ENCODE data around the gene UBE2F.

UBE2F gene

DNA sequence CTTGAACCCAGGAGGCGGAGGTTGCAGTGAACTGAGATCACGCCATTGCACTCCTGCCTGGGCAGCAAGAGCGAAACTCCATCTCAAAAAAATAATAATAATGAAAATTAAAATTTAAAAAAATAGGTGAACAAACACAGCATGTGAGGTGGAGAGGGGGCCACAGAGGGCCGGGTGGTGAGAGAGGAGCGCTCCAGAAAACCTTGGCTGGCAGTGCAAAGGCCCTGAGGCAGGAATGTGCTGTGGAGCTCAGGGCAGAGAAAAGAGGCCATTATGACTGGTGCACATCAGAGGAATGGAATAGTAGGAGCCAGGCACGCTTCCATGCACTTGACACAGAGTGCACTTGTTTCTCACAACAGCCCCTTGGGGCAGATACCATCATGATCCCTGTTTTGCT is 72.3 kb downstream of the UBE2F start:
- Histone ChIP-seq H3K27ac (ENCODE audit: low read length) (no peak overlapping the region), H3K36me3 (ENCODE audit: insufficient read depth, low read length) (peaks cover 13% of the 10 kb centered on the region), H3K4me3 (ENCODE audit: low read depth in 1 of 2, low read length in 2 of 2) (no peak overlapping the region), H3K4me1 (ENCODE audit: insufficient read depth, low read length) (no peaks in the 10 kb centered on the region), H4K20me1 (ENCODE audit: insufficient read depth, low read length) (peaks cover 3% of the 10 kb centered on the region; the same call in 1 of the 2 replicates), H3K27me3 (ENCODE audit: insufficient read depth, low read length, poor library complexity) (no peaks in the 10 kb centered on the region), H3K79me2 (ENCODE audit: insufficient read depth, low read length) (no peaks in the 10 kb centered on the region), H3K9me3 (ENCODE audit: insufficient read depth, low read length, severe bottlenecking) (no peaks in the 10 kb centered on the region), H3K4me2 (ENCODE audit: insufficient read depth, low read length) (no peak overlapping the region), H3K9ac (ENCODE audit: low read depth, low read length) (no peak overlapping the region), H2AFZ (ENCODE audit: low read depth, low read length) (no peak overlapping the region)
- DNase-seq (no peak), ATAC-seq (ENCODE audit: insufficient read depth, low read depth) (no peak)
- TF ChIP-seq, protein P1, sequence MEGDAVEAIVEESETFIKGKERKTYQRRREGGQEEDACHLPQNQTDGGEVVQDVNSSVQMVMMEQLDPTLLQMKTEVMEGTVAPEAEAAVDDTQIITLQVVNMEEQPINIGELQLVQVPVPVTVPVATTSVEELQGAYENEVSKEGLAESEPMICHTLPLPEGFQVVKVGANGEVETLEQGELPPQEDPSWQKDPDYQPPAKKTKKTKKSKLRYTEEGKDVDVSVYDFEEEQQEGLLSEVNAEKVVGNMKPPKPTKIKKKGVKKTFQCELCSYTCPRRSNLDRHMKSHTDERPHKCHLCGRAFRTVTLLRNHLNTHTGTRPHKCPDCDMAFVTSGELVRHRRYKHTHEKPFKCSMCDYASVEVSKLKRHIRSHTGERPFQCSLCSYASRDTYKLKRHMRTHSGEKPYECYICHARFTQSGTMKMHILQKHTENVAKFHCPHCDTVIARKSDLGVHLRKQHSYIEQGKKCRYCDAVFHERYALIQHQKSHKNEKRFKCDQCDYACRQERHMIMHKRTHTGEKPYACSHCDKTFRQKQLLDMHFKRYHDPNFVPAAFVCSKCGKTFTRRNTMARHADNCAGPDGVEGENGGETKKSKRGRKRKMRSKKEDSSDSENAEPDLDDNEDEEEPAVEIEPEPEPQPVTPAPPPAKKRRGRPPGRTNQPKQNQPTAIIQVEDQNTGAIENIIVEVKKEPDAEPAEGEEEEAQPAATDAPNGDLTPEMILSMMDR (IDR thresholded peaks at IDR 0.05; ENCODE audit: borderline replicate concordance, extremely low read depth, low read length, poor library complexity, severe bottlenecking): no peak
- no peak for TF ChIP-seq EZH2 (IDR thresholded peaks at IDR 0.05; ENCODE audit: borderline replicate concordance, low read depth, low read length, severe bottlenecking)

DNA sequence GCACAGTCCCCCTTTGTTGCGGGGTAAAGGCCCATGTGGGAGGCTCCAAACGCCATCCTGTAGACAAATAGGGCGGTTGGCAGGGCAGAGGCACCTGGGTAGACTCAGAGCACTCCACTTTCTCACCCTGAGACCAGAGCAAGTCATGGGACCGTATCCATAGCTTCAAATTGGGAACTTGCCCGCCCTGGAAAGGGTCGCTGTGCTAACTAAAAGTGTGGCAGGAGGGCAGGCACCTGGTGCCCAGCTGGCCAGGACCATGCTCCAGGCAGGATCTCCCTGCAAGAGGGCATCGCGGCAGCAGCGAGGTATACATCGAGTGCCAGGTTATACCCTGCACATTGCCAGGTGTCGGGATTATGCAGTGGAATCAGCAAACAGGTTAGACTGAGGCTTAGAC is 73.2 kb downstream of the UBE2F start:
- ATAC-seq (ENCODE audit: insufficient read depth, low read depth): no peak
- Histone ChIP-seq H2AFZ (ENCODE audit: low read depth, low read length) (no peak overlapping the region), H3K27ac (ENCODE audit: low read length) (no peak overlapping the region), H3K9ac (ENCODE audit: low read depth, low read length) (no peak overlapping the region), H3K4me2 (ENCODE audit: insufficient read depth, low read length) (no peak overlapping the region), H3K36me3 (ENCODE audit: insufficient read depth, low read length) (peaks cover 13% of the 10 kb centered on the region), H3K79me2 (ENCODE audit: insufficient read depth, low read length) (no peaks in the 10 kb centered on the region), H3K4me1 (ENCODE audit: insufficient read depth, low read length) (no peaks in the 10 kb centered on the region), H4K20me1 (ENCODE audit: insufficient read depth, low read length) (peaks cover 3% of the 10 kb centered on the region; the same call in 1 of the 2 replicates), H3K27me3 (ENCODE audit: insufficient read depth, low read length, poor library complexity) (no peaks in the 10 kb centered on the region), H3K9me3 (ENCODE audit: insufficient read depth, low read length, severe bottlenecking) (no peaks in the 10 kb centered on the region), H3K4me3 (ENCODE audit: low read depth in 1 of 2, low read length in 2 of 2) (no peak overlapping the region)
- no peak for TF ChIP-seq EZH2 (IDR thresholded peaks at IDR 0.05; ENCODE audit: borderline replicate concordance, low read depth, low read length, severe bottlenecking)
- TF ChIP-seq, protein P1 (IDR thresholded peaks at IDR 0.05; ENCODE audit: borderline replicate concordance, extremely low read depth, low read length, poor library complexity, severe bottlenecking): no peak
- DNase-seq: no peak

DNA sequence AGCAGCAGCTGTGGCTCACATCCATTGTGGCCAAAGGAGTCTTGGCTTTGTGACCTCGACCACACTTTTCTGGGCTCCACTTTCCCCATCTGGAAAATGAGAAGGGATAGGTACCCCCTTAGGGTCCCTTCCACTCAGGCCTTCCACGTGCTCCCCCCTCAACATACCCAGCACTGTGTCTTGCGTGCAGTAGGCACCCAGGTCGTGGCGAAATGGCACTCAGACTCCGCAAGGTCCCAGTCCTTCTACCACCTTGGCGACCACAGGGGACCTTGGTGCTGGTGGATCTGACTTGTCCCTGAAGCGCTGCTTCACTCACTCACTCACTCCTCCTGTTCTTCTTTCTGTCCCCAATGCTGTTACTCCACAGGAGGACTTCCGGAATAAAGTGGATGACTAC is 74.1 kb downstream of the UBE2F start:
- no peak overlapping the region for H2AFZ ChIP-seq (ENCODE audit: low read depth, low read length)
- no peak overlapping the region for H3K9ac ChIP-seq (ENCODE audit: low read depth, low read length)

More for the DNA sequence above, 74.1 kb downstream of the UBE2F start:
- Histone ChIP-seq H3K27me3 (ENCODE audit: insufficient read depth, low read length, poor library complexity) (no peaks in the 10 kb centered on the region), H3K27ac (ENCODE audit: low read length) (no peak overlapping the region), H3K36me3 (ENCODE audit: insufficient read depth, low read length) (peaks cover 11% of the 10 kb centered on the region), H3K4me2 (ENCODE audit: insufficient read depth, low read length) (no peak overlapping the region), H3K4me1 (ENCODE audit: insufficient read depth, low read length) (no peaks in the 10 kb centered on the region), H3K79me2 (ENCODE audit: insufficient read depth, low read length) (no peaks in the 10 kb centered on the region), H4K20me1 (ENCODE audit: insufficient read depth, low read length) (peaks cover 3% of the 10 kb centered on the region; the same call in 1 of the 2 replicates), H3K9me3 (ENCODE audit: insufficient read depth, low read length, severe bottlenecking) (no peaks in the 10 kb centered on the region), H3K4me3 (ENCODE audit: low read depth in 1 of 2, low read length in 2 of 2) (no peak overlapping the region)
- no peak for ATAC-seq (ENCODE audit: insufficient read depth, low read depth)
- DNase-seq: no peak
- no peak for TF ChIP-seq EZH2 (IDR thresholded peaks at IDR 0.05; ENCODE audit: borderline replicate concordance, low read depth, low read length, severe bottlenecking)
- TF ChIP-seq, protein P1 (IDR thresholded peaks at IDR 0.05; ENCODE audit: borderline replicate concordance, extremely low read depth, low read length, poor library complexity, severe bottlenecking): no peak

Data from DND-41 (cell line).